CD8-positive, alpha-beta memory T cell (primary cell): ENCODE measurements around the gene KRABD2.

Source experiments
- CTCF ChIA-PET: fragments of 350-600 bp; sonication (Branson Sonifier 250); formaldehyde crosslinking; loops from one replicate; lab custom pipeline; 2021; ENCODE audit warnings: antibody characterized with exemption; lab: Charles Lee
- POLR2A ChIA-PET: fragments of 350-600 bp; sonication (Branson Sonifier 250); formaldehyde crosslinking; loops from one replicate; lab custom pipeline; 2021; ENCODE audit warnings: antibody characterized with exemption; lab: Charles Lee
- DNase-seq, 5 donors: peaks; one replicate each; pipeline versions ENCODE4 v3.0.0 to v3.0.0-alpha.2; 2020 to 2022; ENCODE audit warnings: mixed read lengths in 1 of 5
- H3K27ac ChIP-seq: one replicate; pipeline ENCODE4 v1.7.0; 2013; ENCODE audit warnings: low read depth, mild to moderate bottlenecking, low read length, moderate library complexity
- H3K27me3 ChIP-seq: 2 replicates; pipeline ENCODE4 v1.7.0; 2013; ENCODE audit warnings: low read length, mild to moderate bottlenecking; ENCODE audit not compliant: insufficient read depth, poor library complexity, severe bottlenecking
- H3K36me3 ChIP-seq: 2 replicates; pipeline ENCODE4 v1.7.0; 2013; ENCODE audit warnings: mild to moderate bottlenecking, low read length, moderate library complexity; ENCODE audit not compliant: insufficient read depth
- H3K4me1 ChIP-seq: 2 replicates; pipeline ENCODE4 v1.7.0; 2013; ENCODE audit warnings: mild to moderate bottlenecking, low read length, moderate library complexity; ENCODE audit not compliant: insufficient read depth
- H3K4me3 ChIP-seq: 2 replicates; pipeline ENCODE4 v1.7.0; 2013; ENCODE audit warnings: mild to moderate bottlenecking, low read length
- H3K9me3 ChIP-seq: 2 replicates; pipeline ENCODE4 v1.7.0; 2013; ENCODE audit warnings: mild to moderate bottlenecking, low read length
- H3K27ac Mint-ChIP-seq, 8 donors: one replicate each; pipeline ENCODE4 v1.8.0; 2020 to 2021; ENCODE audit warnings: mixed read lengths in 8 of 8, mild to moderate bottlenecking in 6 of 8, inconsistent platforms in 3 of 8, moderate library complexity in 3 of 8
- H3K27me3 Mint-ChIP-seq, 2 donors: one replicate each; pipeline ENCODE4 v1.8.0; 2020 to 2021; ENCODE audit warnings: mixed read lengths in 2 of 2, mild to moderate bottlenecking in 1 of 2, moderate library complexity in 1 of 2
- H3K36me3 Mint-ChIP-seq, 3 donors: one replicate each; pipeline ENCODE4 v1.8.0; 2020 to 2021; ENCODE audit warnings: mixed read lengths in 3 of 3, inconsistent platforms in 1 of 3, mild to moderate bottlenecking in 1 of 3
- H3K4me1 Mint-ChIP-seq, 3 donors: one replicate each; pipeline ENCODE4 v1.8.0; 2020 to 2021; ENCODE audit warnings: mixed read lengths in 3 of 3, inconsistent platforms in 1 of 3, mild to moderate bottlenecking in 1 of 3
- H3K4me3 Mint-ChIP-seq, 7 donors: one replicate each; pipeline ENCODE4 v1.8.0; 2020 to 2021; ENCODE audit warnings: mixed read lengths in 7 of 7, mild to moderate bottlenecking in 6 of 7, moderate library complexity in 4 of 7, inconsistent platforms in 2 of 7
- H3K9me3 Mint-ChIP-seq, 5 donors: one replicate each; pipeline ENCODE4 v1.8.0; 2020 to 2022; ENCODE audit warnings: mixed read lengths in 5 of 5, mild to moderate bottlenecking in 3 of 5, moderate library complexity in 2 of 5, inconsistent platforms in 1 of 5

The KRABD2 gene

GRCh38 chr17:8376271-8377067 is at the start of gene KRABD2:
Gene KRABD2 (minus strand): TSS chr17:8376704.
- Mint-ChIP-seq H3K27me3 (no peaks in the 10 kb centered on the region), H3K4me3 (peak within 1 kb of the TSS; percentile 88 to 97 (median 91)), H3K4me1 (peaks cover 46 to 62% (median 57%) of the 10 kb centered on the region in 3 donors), H3K27ac (peak within 1 kb of the TSS; percentile 83 to 97 (median 94)), H3K9me3 (no peaks in the 10 kb centered on the region), H3K36me3 (peaks cover 5 to 63% (median 19%) of the 10 kb centered on the region in 3 donors)
- H3K4me3 ChIP-seq: peak within 1 kb of the TSS; percentile 77
- no peaks in the 10 kb centered on the region for H3K9me3 ChIP-seq
- H3K4me1 ChIP-seq: peaks cover 34% of the 10 kb centered on the region
- H3K27ac ChIP-seq: peak within 1 kb of the TSS; percentile 62
- H3K36me3 ChIP-seq: peaks cover 40% of the 10 kb centered on the region
- peak; percentile 86 to 93 (median 88) for DNase-seq
- ChIA-PET POLR2A (interaction anchor here (0.5 to 1.4 kb wide), 6 partner anchors 59 to 1145 kb away, joined by 3 to 6 read pairs (median 3); partner anchors contain the start of genes BORCS6 and NDEL1), CTCF (interaction anchor here (0.8 to 1.9 kb wide), 9 partner anchors 10 to 369 kb away, joined by 3 to 6 read pairs (median 3); partner anchors contain the start of gene NDEL1)
- H3K27me3 ChIP-seq: no peaks in the 10 kb centered on the region

GRCh38 chr17:8421571-8421970 is 45.1 kb upstream of the KRABD2 start:
- no peaks in the 10 kb centered on the region for H3K9me3 Mint-ChIP-seq
- CTCF ChIA-PET: interaction anchor here (2.0 kb wide), 1 partner anchor 324 kb away, joined by 7 read pairs; no protein-coding TSS in a partner anchor
- H3K27me3 Mint-ChIP-seq: peaks cover 9 to 78% of the 10 kb centered on the region in 2 donors

GRCh38 chr17:8420041-8420934 is 43.8 kb upstream of the KRABD2 start:
- Histone ChIP-seq H3K27me3 (peaks cover 12% of the 10 kb centered on the region), H3K9me3 (no peaks in the 10 kb centered on the region), H3K36me3 (no peaks in the 10 kb centered on the region), H3K4me1 (no peaks in the 10 kb centered on the region), H3K4me3 (no peak overlapping the region), H3K27ac (peak overlapping the region; percentile 64)
- H3K27me3 Mint-ChIP-seq: peaks cover 9 to 79% of the 10 kb centered on the region in 2 donors
- DNase-seq: no peak
- H3K4me1 Mint-ChIP-seq: no peaks in the 10 kb centered on the region
- H3K36me3 Mint-ChIP-seq: no peaks in the 10 kb centered on the region
- no peak overlapping the region for H3K4me3 Mint-ChIP-seq
- no peak overlapping the region for H3K27ac Mint-ChIP-seq
- ChIA-PET POLR2A (no interaction called here), CTCF (interaction anchor here (0.8 to 2.0 kb wide), 3 partner anchors 10 to 326 kb away, joined by 3 to 7 read pairs (median 4); no protein-coding TSS in a partner anchor)
- H3K9me3 Mint-ChIP-seq: no peaks in the 10 kb centered on the region

More at GRCh38 chr17:8421571-8421970, 45.1 kb upstream of the KRABD2 start:
- H3K27ac ChIP-seq: no peak overlapping the region
- Mint-ChIP-seq H3K36me3 (no peaks in the 10 kb centered on the region), H3K4me1 (no peaks in the 10 kb centered on the region), H3K27ac (no peak overlapping the region), H3K4me3 (no peak overlapping the region)
- POLR2A ChIA-PET: no interaction called here
- H3K4me3 ChIP-seq: no peak overlapping the region
- H3K36me3 ChIP-seq: no peaks in the 10 kb centered on the region
- DNase-seq: no peak
- peaks cover 12% of the 10 kb centered on the region for H3K27me3 ChIP-seq
- no peaks in the 10 kb centered on the region for H3K4me1 ChIP-seq
- no peaks in the 10 kb centered on the region for H3K9me3 ChIP-seq

GRCh38 chr17:8419305-8419704 is 42.8 kb upstream of the KRABD2 start:
- no peak for DNase-seq

GRCh38 chr17:8418471-8418870 is 42.0 kb upstream of the KRABD2 start:
- no peaks in the 10 kb centered on the region for H3K9me3 ChIP-seq
- peaks cover 12% of the 10 kb centered on the region for H3K27me3 ChIP-seq
- DNase-seq: no peak
- H3K4me1 ChIP-seq: peaks cover 2% of the 10 kb centered on the region
- no peaks in the 10 kb centered on the region for H3K36me3 Mint-ChIP-seq
- no peak overlapping the region for H3K27ac Mint-ChIP-seq
- H3K27ac ChIP-seq: no peak overlapping the region
- no peaks in the 10 kb centered on the region for H3K9me3 Mint-ChIP-seq
- H3K4me3 ChIP-seq: no peak overlapping the region
- H3K36me3 ChIP-seq: no peaks in the 10 kb centered on the region
- POLR2A ChIA-PET: no interaction called here
- peaks cover 1 to 2% (median 2%) of the 10 kb centered on the region in 3 donors for H3K4me1 Mint-ChIP-seq
- CTCF ChIA-PET: no interaction called here
- peaks cover 11 to 65% of the 10 kb centered on the region in 2 donors for H3K27me3 Mint-ChIP-seq
- H3K4me3 Mint-ChIP-seq: no peak overlapping the region

More at GRCh38 chr17:8419305-8419704, 42.8 kb upstream of the KRABD2 start:
- Mint-ChIP-seq H3K27me3 (peaks cover 11 to 74% of the 10 kb centered on the region in 2 donors), H3K36me3 (no peaks in the 10 kb centered on the region), H3K9me3 (no peaks in the 10 kb centered on the region), H3K4me3 (no peak overlapping the region), H3K27ac (no peak overlapping the region), H3K4me1 (no peaks in the 10 kb centered on the region)
- ChIA-PET CTCF (interaction anchor here (0.8 to 2.0 kb wide), 2 partner anchors 35 to 327 kb away, joined by 3 to 7 read pairs; no protein-coding TSS in a partner anchor), POLR2A (no interaction called here)
- Histone ChIP-seq H3K36me3 (no peaks in the 10 kb centered on the region), H3K9me3 (no peaks in the 10 kb centered on the region), H3K4me1 (no peaks in the 10 kb centered on the region), H3K27ac (no peak overlapping the region), H3K27me3 (peaks cover 12% of the 10 kb centered on the region), H3K4me3 (no peak overlapping the region)

- no peaks in the 10 kb centered on the region for H3K36me3 ChIP-seq
- H3K9me3 Mint-ChIP-seq: no peaks in the 10 kb centered on the region
- no peak overlapping the region for H3K4me3 ChIP-seq
- peaks cover 12% of the 10 kb centered on the region for H3K27me3 ChIP-seq
- H3K27ac Mint-ChIP-seq: no peak overlapping the region
- no peaks in the 10 kb centered on the region for H3K36me3 Mint-ChIP-seq
- H3K4me1 ChIP-seq: peaks cover 6% of the 10 kb centered on the region
- peaks cover 11 to 60% of the 10 kb centered on the region in 2 donors for H3K27me3 Mint-ChIP-seq
- CTCF ChIA-PET: no interaction called here
- POLR2A ChIA-PET: no interaction called here
- DNase-seq: no peak
- no peak overlapping the region for H3K4me3 Mint-ChIP-seq
- peaks cover 7 to 9% (median 9%) of the 10 kb centered on the region in 3 donors for H3K4me1 Mint-ChIP-seq
- H3K9me3 ChIP-seq: no peaks in the 10 kb centered on the region
- H3K27ac ChIP-seq: no peak overlapping the region
Observed at GRCh38 chr17:8417806-8418205, 41.3 kb upstream of the KRABD2 start.

GRCh38 chr17:8413938-8414337 is 37.4 kb upstream of the KRABD2 start:
- no peak for DNase-seq
- Mint-ChIP-seq H3K4me1 (peaks cover 9 to 19% (median 17%) of the 10 kb centered on the region in 3 donors), H3K9me3 (no peaks in the 10 kb centered on the region), H3K36me3 (no peaks in the 10 kb centered on the region), H3K27ac (no peak overlapping the region), H3K27me3 (peaks cover 5 to 30% of the 10 kb centered on the region in 2 donors), H3K4me3 (no peak overlapping the region)
- no peaks in the 10 kb centered on the region for H3K36me3 ChIP-seq
- ChIA-PET POLR2A (interaction anchor here (0.6 kb wide), 1 partner anchor 369 kb away, joined by 12 read pairs; no protein-coding TSS in a partner anchor), CTCF (no interaction called here)
- no peaks in the 10 kb centered on the region for H3K27me3 ChIP-seq
- H3K4me1 ChIP-seq: peaks cover 13% of the 10 kb centered on the region
- no peaks in the 10 kb centered on the region for H3K9me3 ChIP-seq
- no peak overlapping the region for H3K27ac ChIP-seq
- H3K4me3 ChIP-seq: no peak overlapping the region
